ENCODE results near the gene TTPAL.

The TTPAL gene

DNA sequence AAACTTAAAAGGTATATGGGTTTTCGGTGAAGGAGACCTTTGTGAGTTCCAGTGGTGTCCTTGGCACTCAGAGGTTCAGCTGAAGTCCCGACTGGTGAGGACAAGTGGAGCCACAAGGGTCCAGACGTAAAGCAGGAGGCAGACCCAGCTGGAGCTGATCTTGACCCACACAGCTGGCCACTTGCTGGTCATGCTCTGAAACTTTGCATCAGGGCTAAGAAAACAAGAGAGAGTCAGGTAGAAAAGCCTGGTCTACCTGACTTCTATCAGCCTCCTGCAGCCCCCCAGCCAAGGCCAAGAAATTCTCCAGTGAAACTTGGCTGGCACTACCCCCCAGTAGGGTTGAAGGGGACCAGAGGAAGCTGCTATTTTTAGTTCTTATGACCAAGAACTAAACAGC lies 24.5 kb downstream of the TTPAL start:
- no peak for DNase-seq

GRCh38 chr20:44501448-44501847 lies 25.8 kb downstream of the TTPAL start:
- DNase-seq: no peak

- DNase-seq: no peak
Observed at GRCh38 chr20:44502968-44503367, 27.3 kb downstream of the TTPAL start.

- no peak for DNase-seq
Observed at GRCh38 chr20:44504402-44505307, 29.0 kb downstream of the TTPAL start.

GRCh38 chr20:44509762-44510161 lies 34.1 kb downstream of the TTPAL start:
- DNase-seq: no peak

DNA sequence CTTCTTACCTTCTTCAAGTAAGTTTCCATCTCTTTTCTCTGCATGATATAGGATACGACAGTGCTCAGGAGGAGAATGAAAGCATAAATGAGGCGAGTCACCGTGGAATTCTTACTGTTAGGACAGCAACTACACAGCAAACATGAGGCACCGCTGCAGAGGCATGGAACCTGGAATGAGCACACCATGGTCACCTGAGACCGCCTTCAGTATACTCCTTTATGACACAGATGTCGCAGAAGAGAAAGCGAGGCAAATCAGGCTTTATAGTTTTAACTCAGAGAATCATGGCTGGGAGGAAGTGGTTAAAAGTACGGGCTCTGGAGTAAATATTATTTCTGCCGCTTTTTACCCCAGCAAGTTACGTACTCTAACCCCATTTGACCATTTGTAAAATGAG lies 38.2 kb downstream of the TTPAL start:
- no peak for DNase-seq

DNA sequence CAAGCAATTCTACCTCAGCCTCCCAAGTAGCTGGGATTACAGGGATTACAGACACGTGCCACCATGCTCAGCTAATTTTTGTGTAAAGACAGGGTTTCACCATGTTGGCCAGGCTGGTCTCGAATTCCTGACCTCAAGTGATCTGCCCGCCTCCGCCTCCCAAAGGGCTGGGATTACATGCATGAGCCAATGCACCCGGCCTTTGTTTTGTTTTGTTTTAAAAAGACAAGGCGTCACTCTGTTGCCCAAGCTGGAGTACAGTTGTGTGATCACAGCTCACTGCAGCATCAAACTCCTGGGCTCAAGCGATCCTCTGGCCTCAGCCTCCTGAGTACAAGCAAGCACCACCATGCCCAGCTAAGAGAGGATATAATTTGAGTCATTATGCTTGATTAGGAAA lies 40.8 kb downstream of the TTPAL start:
- DNase-seq: no peak

GRCh38 chr20:44517454-44517853 lies 41.8 kb downstream of the TTPAL start:
- DNase-seq: no peak

DNA sequence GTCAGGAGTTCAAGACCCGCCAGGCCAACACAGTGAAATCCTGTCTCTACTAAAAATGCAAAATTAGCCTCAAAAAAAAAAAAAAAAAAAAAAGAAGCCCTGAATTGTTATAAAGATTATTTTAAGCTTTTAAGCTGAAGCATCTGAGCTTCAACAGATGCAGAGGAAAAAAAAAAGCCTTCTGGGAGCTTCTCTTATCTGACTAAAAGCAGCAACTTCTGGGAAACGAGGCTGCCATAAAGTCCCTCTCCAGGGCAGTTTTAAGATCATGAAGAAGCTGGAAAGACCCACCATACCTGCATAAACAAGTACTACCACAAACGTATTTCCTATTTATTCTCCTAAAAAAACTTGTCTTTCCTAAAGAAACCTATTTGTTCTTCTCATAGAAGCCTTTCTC lies 42.6 kb downstream of the TTPAL start:
- no peak for DNase-seq

DNA sequence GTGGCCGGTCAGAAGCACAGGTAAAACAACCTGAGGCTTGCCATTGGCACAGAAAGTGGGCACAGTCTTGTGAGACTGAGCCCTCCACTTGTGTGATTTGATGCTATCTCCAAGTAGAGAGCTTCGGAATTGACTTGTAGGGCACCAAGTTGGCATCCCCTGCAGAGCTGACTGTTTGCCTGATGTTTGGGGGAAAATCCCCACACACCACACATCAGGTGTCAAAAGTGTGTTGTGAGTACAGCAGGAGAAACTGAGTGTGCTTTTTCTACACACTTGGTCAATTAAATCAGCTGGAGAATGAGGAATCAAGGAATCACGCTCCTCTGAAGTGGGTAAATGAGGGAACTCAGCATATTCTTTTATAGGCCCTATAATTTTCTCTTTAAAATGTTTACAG lies 45.2 kb downstream of the TTPAL start:
- DNase-seq: no peak

DNA sequence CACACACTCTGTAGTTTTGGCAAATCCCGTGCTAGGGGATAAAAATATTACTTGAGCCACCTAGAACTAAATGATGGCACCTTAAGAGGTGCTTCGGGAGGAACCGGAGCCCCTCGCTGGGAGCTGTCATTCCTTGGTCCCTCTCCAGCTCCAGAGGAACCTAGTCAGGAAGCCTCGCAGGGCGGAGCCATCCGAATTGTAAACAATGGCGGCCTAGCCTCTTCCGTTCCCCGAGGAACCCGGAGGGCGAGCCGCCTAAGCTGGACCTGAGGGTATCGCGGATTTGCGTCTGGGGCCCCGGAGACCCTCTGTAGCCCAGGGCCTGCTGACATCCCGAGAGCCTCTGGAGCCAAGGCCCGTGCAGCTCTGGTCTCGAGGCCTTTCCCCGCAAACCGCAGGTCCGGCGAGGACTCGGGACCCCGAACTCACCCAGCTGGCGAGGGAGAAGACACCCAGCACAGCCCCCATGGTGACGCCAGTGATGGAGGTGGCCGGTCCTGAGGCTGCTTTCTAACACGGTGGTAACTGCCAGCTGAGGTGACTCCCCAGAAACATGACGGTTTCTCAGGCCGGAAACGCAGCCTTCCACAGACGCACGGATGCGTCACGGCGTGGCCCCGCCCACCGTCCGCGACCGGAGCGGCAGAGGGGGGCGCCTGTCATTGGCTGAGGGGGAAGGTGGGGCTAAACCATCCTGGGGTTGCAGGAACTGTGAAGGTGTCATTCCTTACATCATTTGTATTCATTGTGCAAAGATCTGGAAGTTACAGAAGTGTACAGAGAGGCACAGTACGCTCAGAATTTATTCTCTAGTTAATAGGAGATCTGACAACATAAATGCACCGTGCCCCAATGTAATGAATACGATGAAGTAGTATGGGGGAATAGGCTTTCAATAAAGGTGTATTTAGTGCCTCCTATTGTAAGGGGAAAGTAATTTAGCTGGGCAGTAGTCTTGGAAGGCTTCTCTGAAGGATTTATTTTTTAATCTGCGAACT lies 46.1 kb downstream of the TTPAL start, which contains the start of gene SERINC3:
TSS of gene SERINC3 (minus strand) at position 587 of the 998 bp plus-strand sequence. CDS start at position 468, 119 bp downstream.
- peak; percentile 92 for DNase-seq

DNA sequence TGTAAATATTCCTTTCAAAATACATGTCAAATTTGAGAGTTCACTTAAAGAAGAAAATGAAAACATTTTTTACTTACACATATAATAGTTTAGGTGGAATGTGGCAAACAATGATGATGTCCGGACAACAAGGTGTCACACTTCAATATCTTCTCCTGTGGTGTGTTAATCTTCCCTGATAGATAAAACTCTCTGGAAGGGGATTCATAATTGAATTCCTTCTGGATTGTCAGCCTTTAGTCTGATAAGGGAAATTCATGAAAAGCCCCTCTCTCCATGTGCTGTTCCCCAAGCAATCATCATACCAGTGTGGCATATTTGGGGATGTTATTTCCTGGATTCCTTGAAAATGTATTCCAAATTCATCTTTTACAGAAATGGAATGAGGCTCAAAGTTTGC lies 47.2 kb downstream of the TTPAL start:
- no peak for DNase-seq

- DNase-seq: no peak
Observed at GRCh38 chr20:44523746-44524145, 48.1 kb downstream of the TTPAL start.

- no peak for DNase-seq
Observed at GRCh38 chr20:44526129-44526528, 50.5 kb downstream of the TTPAL start.

- no peak for DNase-seq
Observed at GRCh38 chr20:44527716-44528199, 52.1 kb downstream of the TTPAL start.

DNA sequence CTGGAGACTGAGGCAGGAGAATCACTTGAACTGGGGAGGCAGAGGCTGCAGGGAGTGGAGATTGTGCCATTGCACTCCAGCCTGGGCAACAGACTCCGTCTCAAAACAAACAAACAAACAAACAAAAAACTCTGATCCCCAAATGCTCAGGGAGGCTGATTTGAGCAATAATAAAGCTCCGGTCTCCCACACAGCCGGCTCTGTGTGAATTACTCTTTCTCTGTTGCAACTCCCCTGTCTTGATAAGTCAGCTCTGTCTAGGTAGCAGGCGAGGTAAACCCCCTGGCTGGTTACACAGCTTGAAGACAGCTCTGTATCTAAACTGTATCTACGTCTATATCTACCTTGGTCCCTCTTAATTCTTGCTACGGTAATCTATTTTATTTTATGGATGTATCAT lies 52.6 kb downstream of the TTPAL start:
- DNase-seq: no peak

- DNase-seq: no peak
Observed at GRCh38 chr20:44532259-44532980, 56.7 kb downstream of the TTPAL start.

DNA sequence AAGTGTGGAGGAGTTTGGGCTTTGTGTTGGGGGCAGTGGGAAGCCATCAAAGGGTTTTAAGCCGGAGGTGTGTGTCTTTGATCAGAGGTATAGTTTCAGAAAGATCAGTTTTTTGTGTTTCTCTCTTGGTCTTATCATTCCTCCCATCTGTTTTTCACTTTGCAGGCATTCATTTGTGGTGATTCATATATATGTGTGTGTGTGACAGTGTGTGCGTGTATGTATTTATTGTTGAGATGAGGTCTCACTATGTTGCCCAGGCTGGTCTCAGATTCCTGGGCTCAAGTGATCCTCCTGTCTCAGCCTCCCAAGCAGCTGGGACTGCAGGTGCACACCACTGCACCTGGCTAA lies 57.3 kb downstream of the TTPAL start:
- no peak for DNase-seq

GRCh38 chr20:44533928-44534327 lies 58.3 kb downstream of the TTPAL start:
- no peak for DNase-seq

- no peak for DNase-seq
Observed at GRCh38 chr20:44536175-44536574, 60.5 kb downstream of the TTPAL start.

GRCh38 chr20:44537993-44538392 lies 62.3 kb downstream of the TTPAL start:
- no peak for DNase-seq

- no peak for DNase-seq
Observed at GRCh38 chr20:44540834-44541233, 65.2 kb downstream of the TTPAL start.

DNA sequence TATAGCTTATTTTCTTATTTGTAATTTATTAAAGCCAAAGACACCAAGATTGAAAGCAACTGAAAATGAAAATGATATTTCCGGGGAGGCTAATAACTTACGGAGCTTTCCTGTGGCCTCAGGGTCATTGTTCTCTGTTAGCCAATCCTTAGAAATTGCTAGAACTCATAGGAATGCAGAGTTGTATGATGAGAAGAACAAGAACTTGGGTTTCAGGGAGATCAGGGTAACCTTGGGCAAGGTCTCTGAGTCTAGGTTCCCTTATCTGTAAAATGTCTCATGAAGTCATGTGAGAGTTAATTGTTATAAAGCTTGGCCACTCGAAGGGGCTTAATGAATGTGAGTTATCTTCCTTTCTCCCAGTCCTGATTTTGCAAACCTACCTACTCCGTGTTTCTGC lies 66.3 kb downstream of the TTPAL start:
- no peak for DNase-seq
